GM23248 (cell line): ENCODE measurements around the gene LSM12. TPM values are rescaled to one million over a fixed set of nuclear protein-coding genes. Genes with fewer than 3 reads are reported as not detected.
"Not testable (repeated sequence)": the region's sequence is repeated elsewhere in the genome, so short reads cannot be mapped to it uniquely, and the experiment has no call there.

Experiments used
- DNase-seq: peaks from one replicate; pipeline ENCODE4 v3.0.0-alpha.2; 2015
- H2AFZ ChIP-seq: fragments of 200-600 bp; sonication (generic); 2 replicates; pipeline ENCODE4 v1.6.1; 2016; ENCODE audit warnings: antibody characterized with exemption
- H3F3A ChIP-seq: fragments of 200-600 bp; sonication (generic); 2 replicates; pipeline ENCODE4 v1.6.1; 2016; ENCODE audit warnings: mild to moderate bottlenecking, antibody characterized with exemption, mixed run types; ENCODE audit not compliant: insufficient read depth
- H3K27ac ChIP-seq: fragments of 200-600 bp; sonication (generic); 2 replicates; pipeline ENCODE4 v1.5.1; 2016; ENCODE audit warnings: mild to moderate bottlenecking
- H3K27me3 ChIP-seq: fragments of 200-600 bp; sonication (generic); replicated peaks from 2 replicates; pipeline ENCODE4 v1.6.1; 2016; ENCODE audit warnings: mild to moderate bottlenecking; ENCODE audit not compliant: insufficient read depth
- H3K36me3 ChIP-seq: fragments of 200-600 bp; sonication (generic); 2 replicates; pipeline ENCODE4 v1.6.1; 2016; ENCODE audit warnings: low read depth, mild to moderate bottlenecking
- H3K4me1 ChIP-seq: fragments of 200-600 bp; sonication (generic); 2 replicates; pipeline ENCODE4 v1.6.1; 2016; ENCODE audit warnings: mild to moderate bottlenecking; ENCODE audit not compliant: insufficient read depth
- H3K4me2 ChIP-seq: fragments of 200-600 bp; sonication (generic); one replicate; pipeline ENCODE4 v1.6.1; 2016; ENCODE audit warnings: mild to moderate bottlenecking; ENCODE audit not compliant: unreplicated experiment
- H3K4me3 ChIP-seq: fragments of 200-600 bp; sonication (generic); 2 replicates; pipeline ENCODE4 v1.5.1; 2016; ENCODE audit warnings: mild to moderate bottlenecking
- H3K79me2 ChIP-seq: fragments of 200-600 bp; sonication (generic); 2 replicates; pipeline ENCODE4 v1.6.1; 2016; ENCODE audit warnings: mild to moderate bottlenecking; ENCODE audit not compliant: insufficient read depth
- H3K9ac ChIP-seq: fragments of 200-600 bp; sonication (generic); 2 replicates; pipeline ENCODE4 v1.6.1; 2016; ENCODE audit warnings: mild to moderate bottlenecking
- H3K9me2 ChIP-seq: fragments of 200-600 bp; sonication (generic); 2 replicates; pipeline ENCODE4 v1.6.1; 2016; ENCODE audit warnings: mixed run types, mild to moderate bottlenecking, moderate library complexity; ENCODE audit not compliant: insufficient read depth
- H3K9me3 ChIP-seq: fragments of 200-600 bp; sonication (generic); one replicate; pipeline ENCODE4 v1.6.1; 2017; ENCODE audit warnings: low read depth
- H4K20me1 ChIP-seq: fragments of 200-600 bp; sonication (generic); 2 replicates; pipeline ENCODE4 v1.6.0; 2016; ENCODE audit not compliant: insufficient read depth
- EZH2 ChIP-seq: fragments of 200-600 bp; sonication (generic); IDR thresholded peaks from 2 replicates; pipeline ENCODE4 v1.6.1; 2018; ENCODE audit warnings: antibody characterized with exemption, mild to moderate bottlenecking; ENCODE audit not compliant: insufficient read depth, poor library complexity, severe bottlenecking
- EZH2phosphoT487 ChIP-seq: fragments of 200-600 bp; sonication (generic); IDR thresholded peaks from 2 replicates; pipeline ENCODE4 v1.6.1; 2018; ENCODE audit warnings: antibody characterized with exemption, moderate library complexity, mild to moderate bottlenecking, low read depth; ENCODE audit not compliant: insufficient read depth
- WGBS, 2 experiments: methylation state at CpG; one replicate each; pipeline ENCODE4 v1.1.6; 2015 to 2017; ENCODE audit warnings: low lambda C conversion rate in 2 of 2, low coverage in 1 of 2; ENCODE audit errors: missing lambda C conversion rate in 2 of 2; 5-methylcytosine and 5-hydroxymethylcytosine counted together
- in situ Hi-C: fragments of 300-500 bp; cut with MboI; formaldehyde crosslinking; loops from 2 replicates; pipeline ENCODE4 v1.15.0; 2020
- polyA plus RNA-seq: library from polyadenylated mRNA; unstranded; fragments of >200 nt; fragmentation: Nextera tagmentation; extraction: Ambion mirVana; gene quantifications from 2 replicates; pipeline ENCODE4 v1.2.1, GENCODE V29; 2016
- total RNA-seq: library from RNA; depleted of rRNA; stranded (reverse); fragments of >200 nt; shearing (Covaris generic); gene quantifications from 2 replicates; pipeline ENCODE4 v1.2.3, GENCODE V29; 2014

LSM12 gene
- total and polyA plus RNA-seq, 2 experiments from 2014 or later = 36.1 to 122 TPM

DNA sequence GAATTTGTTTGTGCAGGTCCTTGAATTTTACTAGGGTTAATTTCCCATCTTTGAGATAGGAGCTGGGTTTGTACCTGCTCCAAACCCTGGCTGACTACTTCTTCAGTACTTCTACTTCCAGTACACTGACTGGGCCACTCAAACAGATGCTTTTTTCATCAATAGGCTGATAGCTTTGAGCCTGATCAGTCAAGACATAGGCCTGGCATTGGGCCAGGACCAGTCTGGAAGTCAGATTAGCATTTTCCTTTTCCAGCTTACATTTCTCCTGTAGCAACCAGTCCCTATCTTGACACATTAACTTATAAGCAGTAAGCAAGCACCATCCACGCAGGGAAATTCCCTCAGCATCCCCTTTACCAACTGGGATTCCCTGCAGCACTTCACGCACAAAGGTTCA lies 44.2 kb downstream of the LSM12 start:
- TF ChIP-seq EZH2phosphoT487 (no peak), EZH2 (no peak)
- no peaks in the 10 kb centered on the region; the same call in 1 of the 2 replicates for H3K36me3 ChIP-seq
- in situ Hi-C loops = no loop called here
- H3K4me3 ChIP-seq = no peak overlapping the region
- H4K20me1 ChIP-seq = no peaks in the 10 kb centered on the region
- no peaks in the 10 kb centered on the region for H3K9me3 ChIP-seq
- no peak overlapping the region for H3K9ac ChIP-seq
- no peaks in the 10 kb centered on the region for H3K9me2 ChIP-seq
- peaks cover 4% of the 10 kb centered on the region; the same call in 1 of the 2 replicates for H3K79me2 ChIP-seq
- H3F3A ChIP-seq = peaks cover 23% of the 10 kb centered on the region
- no peak overlapping the region for H3K27ac ChIP-seq
- DNase-seq = no peak
- H3K27me3 ChIP-seq = no peaks in the 10 kb centered on the region
- H2AFZ ChIP-seq = no peak overlapping the region
- H3K4me1 ChIP-seq = no peaks in the 10 kb centered on the region
- H3K4me2 ChIP-seq = no peak overlapping the region
- 95 to 97% methylated on average over 2 of the region's 2 CpGs for whole genome bisulfite sequencing, 2 experiments

DNA sequence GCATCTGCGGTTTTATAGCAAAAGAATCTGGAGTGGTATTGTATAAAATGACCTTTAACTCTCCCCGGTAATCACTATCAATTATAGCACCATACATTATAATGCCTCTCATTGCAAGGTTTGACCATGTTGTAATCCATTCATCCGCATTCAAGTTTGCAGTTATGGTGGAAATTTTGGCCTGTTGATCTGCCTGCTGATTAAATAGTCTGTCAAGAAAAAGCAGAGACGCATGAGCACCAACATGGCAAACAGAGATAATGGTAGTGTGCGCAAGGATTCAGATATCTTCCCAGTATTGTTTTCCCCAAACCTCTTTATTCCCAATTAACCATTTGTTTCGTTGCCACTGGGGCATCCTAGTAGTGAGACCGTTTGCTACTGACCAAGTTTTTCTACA lies 45.2 kb downstream of the LSM12 start:
- H2AFZ ChIP-seq, DNase-seq, H3K27ac ChIP-seq, H3K79me2 ChIP-seq, H3K9ac ChIP-seq, H3K4me2 ChIP-seq, H3K9me3 ChIP-seq, H3K4me3 ChIP-seq, H4K20me1 ChIP-seq, H3K4me1 ChIP-seq, H3K36me3 ChIP-seq, H3K27me3 ChIP-seq, H3K9me2 ChIP-seq, in situ Hi-C loops: not testable (repeated sequence)
- WGBS, 2 experiments = 98 to 99% methylated on average over 7 of the region's 7 CpGs
- peaks cover 23% of the 10 kb centered on the region for H3F3A ChIP-seq

DNA sequence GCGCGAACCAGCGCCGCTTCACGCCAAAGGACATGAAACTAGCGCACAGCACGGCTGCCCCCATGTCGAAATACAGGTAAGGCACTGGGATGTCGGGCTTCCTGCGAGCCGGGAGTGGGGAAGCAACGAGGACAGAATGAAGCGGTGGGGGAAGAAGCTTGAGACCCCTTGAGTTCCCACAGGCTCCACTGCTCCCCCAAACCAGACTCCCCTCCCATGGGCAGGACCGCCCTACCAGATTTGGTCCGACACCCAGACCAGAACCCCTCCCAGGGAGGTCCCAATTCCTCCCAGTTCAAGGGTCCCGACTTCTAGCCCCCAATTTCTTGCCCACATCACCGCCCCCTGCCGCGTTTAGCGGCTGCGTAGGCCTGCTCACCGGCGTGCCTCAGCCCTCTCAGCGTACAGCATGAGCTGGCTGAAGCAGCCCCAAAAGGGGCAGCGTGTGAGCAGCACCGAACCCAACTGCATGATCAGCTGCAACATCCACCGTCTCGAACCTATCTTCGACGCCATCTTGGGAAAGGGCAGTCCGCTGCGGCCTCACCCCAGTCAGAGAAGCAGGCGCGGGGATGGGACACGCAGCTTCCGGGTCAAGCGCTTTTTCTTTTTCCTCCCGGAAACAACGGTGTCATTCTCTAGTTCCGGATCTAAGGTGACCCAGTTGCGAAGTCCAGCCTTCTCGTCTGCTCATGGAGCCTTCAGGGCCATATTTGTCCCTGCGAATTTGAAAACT lies 51.9 kb downstream of the LSM12 start, which contains the start of gene TMEM101:
TMEM101 (minus strand) TSS at position 527 of the 736 bp plus-strand sequence; CDS start at position 516, 11 bp downstream.
- no peaks in the 10 kb centered on the region for H3K36me3 ChIP-seq
- peak within 1 kb of the TSS; percentile 65 for H3K27ac ChIP-seq
- H3K9me3 ChIP-seq = no peaks in the 10 kb centered on the region
- peak within 1 kb of the TSS; percentile 100 for H3K4me3 ChIP-seq
- 2% methylated on average over 43 of the region's 43 CpGs for WGBS, 2 experiments
- no peaks in the 10 kb centered on the region for H3K27me3 ChIP-seq
- H3K9ac ChIP-seq = peak within 1 kb of the TSS; percentile 96
- H4K20me1 ChIP-seq = no peaks in the 10 kb centered on the region
- peak within 1 kb of the TSS; percentile 95 for H3K4me2 ChIP-seq
- peak; percentile 97 for DNase-seq
- no peak for TF ChIP-seq EZH2phosphoT487
- no peak for TF ChIP-seq EZH2
- H3F3A ChIP-seq = no peaks in the 10 kb centered on the region
- H3K4me1 ChIP-seq = 0 out of 2 replicates have a peak, but pooled peaks cover 6% of the 10 kb centered on the region
- peak within 1 kb of the TSS; percentile 97 for H2AFZ ChIP-seq
- no peaks in the 10 kb centered on the region for H3K9me2 ChIP-seq
- in situ Hi-C loops = no loop called here
- H3K79me2 ChIP-seq = peaks cover 10% of the 10 kb centered on the region

DNA sequence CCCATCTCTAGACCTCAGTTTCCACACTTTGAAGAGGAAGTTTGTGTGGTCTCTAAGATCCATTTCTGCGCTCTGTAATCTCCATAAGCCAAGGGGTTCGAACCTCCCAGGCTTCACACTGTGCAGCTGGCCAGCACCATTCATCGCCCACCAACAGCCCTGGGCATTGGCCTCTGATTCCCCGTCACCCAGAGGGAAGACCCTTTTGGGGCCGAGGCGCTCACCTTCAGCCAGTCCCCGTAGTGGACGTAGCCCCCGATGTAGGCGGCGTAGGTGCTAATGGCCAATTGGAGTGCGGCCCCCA lies 52.4 kb downstream of the LSM12 start:
- 3% methylated on average over 12 of the region's 12 CpGs for WGBS, 2 experiments

More for the DNA sequence above, 52.4 kb downstream of the LSM12 start:
- Histone ChIP-seq H3F3A (no peaks in the 10 kb centered on the region), H3K4me1 (0 out of 2 replicates have a peak, but pooled peaks cover 6% of the 10 kb centered on the region), H3K27me3 (no peaks in the 10 kb centered on the region), H3K9me2 (no peaks in the 10 kb centered on the region), H3K4me3 (peak overlapping the region; percentile 100), H3K9me3 (no peaks in the 10 kb centered on the region), H3K4me2 (peak overlapping the region; percentile 95), H4K20me1 (no peaks in the 10 kb centered on the region), H3K9ac (peak overlapping the region; percentile 96), H3K27ac (peak overlapping the region; percentile 65), H3K79me2 (peaks cover 11% of the 10 kb centered on the region), H3K36me3 (no peaks in the 10 kb centered on the region), H2AFZ (peak overlapping the region; percentile 97)
- no peak for DNase-seq
- no peak for TF ChIP-seq EZH2
- no peak for TF ChIP-seq EZH2phosphoT487
- in situ Hi-C loops = no loop called here
